A549 (cell line): ENCODE measurements around the gene LBX2. TPM values are rescaled to one million over a fixed set of nuclear protein-coding genes. Genes with fewer than 3 reads are reported as not detected.

Experiments used
- ATAC-seq, 2 experiments: fragments of 200-7000 bp in 1 of 2; fragments of >200 bp in 1 of 2; cut with Nextera tagmentation in 1 of 2; cut with Tn5 transposase in 1 of 2; 3 replicates each; pipeline versions ENCODE4 v1.8.0 to v1.9.1; 2018 to 2020; ENCODE audit warnings: mild to moderate bottlenecking in 1 of 2, moderate library complexity in 1 of 2
- CTCF ChIA-PET: fragments of 300-600 bp; sonication (Branson Sonifier 250); formaldehyde crosslinking; extraction: SDS; loops from one replicate; lab custom pipeline; 2021; ENCODE audit warnings: antibody characterized with exemption, inconsistent platforms; lab: Yijun Ruan, JAX
- POLR2A ChIA-PET: fragments of 350-600 bp; formaldehyde crosslinking; extraction: SDS; loops from one replicate; lab custom pipeline; 2021; ENCODE audit warnings: antibody characterized with exemption, inconsistent platforms; lab: Yijun Ruan, JAX
- DNase-seq, 2 experiments: peaks; one replicate each; pipeline versions ENCODE4 v3.0.0 to v3.0.0-alpha.2; 2011 to 2016; ENCODE audit warnings: low read depth in 1 of 2, low spot score in 1 of 2
- FAIRE-seq: peaks from 2 replicates; lab custom pipeline; 2011; peaks lifted over from hg19 to GRCh38; lab: Jason Lieb, UNC
- H3K27ac ChIP-seq, 2 experiments: fragments of >200 bp; sonication (Bioruptor Twin); formaldehyde crosslinking; 3 replicates each; pipeline ENCODE4 v1.5.1; 2016 to 2017
- H3K4me1 ChIP-seq: fragments of >200 bp; sonication (Bioruptor Twin); formaldehyde crosslinking; 3 replicates; pipeline ENCODE4 v1.6.1; 2016
- H3K4me2 ChIP-seq: fragments of >200 bp; sonication (Bioruptor Twin); formaldehyde crosslinking; 3 replicates; pipeline ENCODE4 v1.6.1; 2016
- H3K4me3 ChIP-seq: fragments of >200 bp; sonication (Bioruptor Twin); formaldehyde crosslinking; 3 replicates; pipeline ENCODE4 v1.5.1; 2016
- H3K9me3 ChIP-seq: fragments of >200 bp; sonication (Bioruptor Twin); formaldehyde crosslinking; 3 replicates; pipeline ENCODE4 v1.6.1; 2016
- CBX2 ChIP-seq: fragments of 200-600 bp; sonication (generic); IDR thresholded peaks from 2 replicates; pipeline ENCODE4 v1.6.1; 2016; ENCODE audit warnings: low read depth, mild to moderate bottlenecking, borderline replicate concordance
- E2F6 ChIP-seq: IDR thresholded peaks from 2 replicates; pipeline ENCODE4 v1.6.1; 2012; ENCODE audit warnings: low read depth, borderline replicate concordance
- FOSB ChIP-seq: fragments of 250-450 bp; sonication (Bioruptor Pico); IDR thresholded peaks from 2 replicates; pipeline ENCODE4 v1.5.0; 2020; ENCODE audit warnings: mild to moderate bottlenecking, moderate library complexity
- HDAC2 ChIP-seq: fragments of 200-600 bp; sonication (generic); IDR thresholded peaks from 2 replicates; pipeline ENCODE4 v1.6.1; 2016
- HEYL ChIP-seq: fragments of 250-450 bp; sonication (Bioruptor Pico); IDR thresholded peaks from 2 replicates; pipeline ENCODE4 v1.8.0; 2021; ENCODE audit warnings: mild to moderate bottlenecking, moderate library complexity
- JUN ChIP-seq, 2 experiments: fragments of >200 bp; sonication (Bioruptor Twin); formaldehyde crosslinking; IDR thresholded peaks; 2 replicates in 1 of 2; 3 replicates in 1 of 2; pipeline ENCODE4 v1.6.1; 2016 to 2017
- KDM1A ChIP-seq: fragments of 200-600 bp; sonication (generic); IDR thresholded peaks from 2 replicates; pipeline ENCODE4 v1.6.1; 2016; ENCODE audit warnings: low read depth, mild to moderate bottlenecking
- KDM5A ChIP-seq: fragments of 200-600 bp; sonication (generic); IDR thresholded peaks from 2 replicates; pipeline ENCODE4 v1.6.1; 2016; ENCODE audit warnings: antibody characterized with exemption, mild to moderate bottlenecking
- MAX ChIP-seq: IDR thresholded peaks from 2 replicates; pipeline ENCODE4 v1.6.1; 2012
- MAZ ChIP-seq: fragments of 150-350 bp; IDR thresholded peaks from 2 replicates; pipeline ENCODE4 v1.6.1; 2014; ENCODE audit warnings: antibody characterized with exemption, low read depth, low read length, borderline replicate concordance
- MYC ChIP-seq: IDR thresholded peaks from 2 replicates; pipeline ENCODE4 v1.6.1; 2012; ENCODE audit warnings: mild to moderate bottlenecking, inconsistent platforms, low read length, improper control_type of control experiment, borderline replicate concordance
- NR3C1 ChIP-seq: fragments of >200 bp; sonication (Bioruptor Twin); formaldehyde crosslinking; IDR thresholded peaks from 3 replicates; pipeline ENCODE4 v1.6.1; 2017
- PBX3 ChIP-seq: IDR thresholded peaks from 2 replicates; pipeline ENCODE4 v1.6.1; 2012
- PHF8 ChIP-seq: fragments of 200-600 bp; sonication (generic); IDR thresholded peaks from 2 replicates; pipeline ENCODE4 v1.6.1; 2016; ENCODE audit warnings: low read depth, mild to moderate bottlenecking, antibody characterized with exemption, moderate library complexity, borderline replicate concordance
- POLR2A ChIP-seq: IDR thresholded peaks from 2 replicates; pipeline ENCODE4 v1.6.1; 2012; ENCODE audit warnings: mild to moderate bottlenecking, low read length
- RAD21 ChIP-seq, 2 experiments: fragments of >200 bp in 1 of 2; sonication (Bioruptor Twin) in 1 of 2; formaldehyde crosslinking in 1 of 2; IDR thresholded peaks in 1 of 2; conservative IDR thresholded peaks in 1 of 2; 2 replicates in 1 of 2; 3 replicates in 1 of 2; pipeline ENCODE4 v1.6.1; 2012 to 2018; ENCODE audit warnings: inconsistent platforms in 1 of 2
- RFX5 ChIP-seq: fragments of 450-650 bp; IDR thresholded peaks from 2 replicates; pipeline ENCODE4 v1.7.1; 2014; ENCODE audit warnings: antibody characterized with exemption, mild to moderate bottlenecking, moderate library complexity
- SMC3 ChIP-seq: fragments of >200 bp; sonication (Bioruptor Twin); formaldehyde crosslinking; IDR thresholded peaks from 3 replicates; pipeline ENCODE4 v1.6.1; 2018; ENCODE audit warnings: inconsistent platforms
- TFCP2L1 ChIP-seq: fragments of 250-450 bp; sonication (Bioruptor Pico); IDR thresholded peaks from 2 replicates; pipeline ENCODE4 v1.5.0; 2021; ENCODE audit warnings: mild to moderate bottlenecking
- WGBS: methylation state at CpG from one replicate; pipeline ENCODE4 v1.1.6; 2017; ENCODE audit errors: missing lambda C conversion rate; 5-methylcytosine and 5-hydroxymethylcytosine counted together
- polyA plus RNA-seq, 4 experiments: library from polyadenylated mRNA; depleted of rRNA in 3 of 4; stranded (reverse); fragments of >200 nt; fragmentation: RNase III in 1 of 4; extraction: RNeasy Plus Mini Kit Qiagen cat#74134 plus additional on column Dnase treatment in 1 of 4; gene quantifications; 2 replicates in 3 of 4; 3 replicates in 1 of 4; pipeline ENCODE4 v1.2.3, GENCODE V29; 2011 to 2017
- TF ChIP-seq, protein P1 (sequence below): fragments of >200 bp; sonication (Bioruptor Twin); formaldehyde crosslinking; IDR thresholded peaks from 3 replicates; pipeline ENCODE4 v1.6.1; 2016
- TF ChIP-seq, protein P2 (sequence below): fragments of 250-450 bp; sonication (Bioruptor Pico); IDR thresholded peaks from 2 replicates; pipeline ENCODE4 v1.5.0; 2021; ENCODE audit warnings: mild to moderate bottlenecking, moderate library complexity, borderline replicate concordance

Gene LBX2
- polyA plus RNA-seq, 2 of the 4 experiments (the other 2 are of a cell fraction) = 0.84 to 2.4 TPM

- peak within 1 kb of the TSS; percentile 93 to 96 for H3K27ac ChIP-seq
- TF ChIP-seq FOSB (CRISPR knock-in tag) (no peak), CBX2 (no peak), TFCP2L1 (CRISPR knock-in tag) (0 out of 2 replicates have a peak, but pooled peaks have one; percentile 43), KDM1A (no peak), MAZ (peak; percentile 52; the same call in 1 of the 2 replicates), HDAC2 (peak; percentile 88; the same call in 1 of the 2 replicates), E2F6 (peak; percentile 74; the same call in 1 of the 2 replicates), SMC3 (no peak), PBX3 (peak; percentile 77), MYC (peak; percentile 32; the same call in 1 of the 2 replicates), PHF8 (peak; percentile 99), NR3C1 (no peak), JUN (IDR thresholded peaks at IDR 0.05) (peak; percentile 82 to 98), RAD21 (conservative IDR thresholded peaks at IDR 0.05 in 1 of 2, IDR thresholded peaks at IDR 0.05 in 1 of 2) (peak in 1 of 2 experiments; percentile 20; a peak in 1 of 5 replicates), POLR2A (peak; percentile 86), KDM5A (peak; percentile 98), HEYL (CRISPR knock-in tag) (no peak), RFX5 (peak; percentile 32; the same call in 1 of the 2 replicates), MAX (peak; percentile 81)
- TF ChIP-seq, protein P1, sequence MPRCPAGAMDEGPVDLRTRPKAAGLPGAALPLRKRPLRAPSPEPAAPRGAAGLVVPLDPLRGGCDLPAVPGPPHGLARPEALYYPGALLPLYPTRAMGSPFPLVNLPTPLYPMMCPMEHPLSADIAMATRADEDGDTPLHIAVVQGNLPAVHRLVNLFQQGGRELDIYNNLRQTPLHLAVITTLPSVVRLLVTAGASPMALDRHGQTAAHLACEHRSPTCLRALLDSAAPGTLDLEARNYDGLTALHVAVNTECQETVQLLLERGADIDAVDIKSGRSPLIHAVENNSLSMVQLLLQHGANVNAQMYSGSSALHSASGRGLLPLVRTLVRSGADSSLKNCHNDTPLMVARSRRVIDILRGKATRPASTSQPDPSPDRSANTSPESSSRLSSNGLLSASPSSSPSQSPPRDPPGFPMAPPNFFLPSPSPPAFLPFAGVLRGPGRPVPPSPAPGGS = peak; percentile 83
- TF ChIP-seq, protein P2, sequence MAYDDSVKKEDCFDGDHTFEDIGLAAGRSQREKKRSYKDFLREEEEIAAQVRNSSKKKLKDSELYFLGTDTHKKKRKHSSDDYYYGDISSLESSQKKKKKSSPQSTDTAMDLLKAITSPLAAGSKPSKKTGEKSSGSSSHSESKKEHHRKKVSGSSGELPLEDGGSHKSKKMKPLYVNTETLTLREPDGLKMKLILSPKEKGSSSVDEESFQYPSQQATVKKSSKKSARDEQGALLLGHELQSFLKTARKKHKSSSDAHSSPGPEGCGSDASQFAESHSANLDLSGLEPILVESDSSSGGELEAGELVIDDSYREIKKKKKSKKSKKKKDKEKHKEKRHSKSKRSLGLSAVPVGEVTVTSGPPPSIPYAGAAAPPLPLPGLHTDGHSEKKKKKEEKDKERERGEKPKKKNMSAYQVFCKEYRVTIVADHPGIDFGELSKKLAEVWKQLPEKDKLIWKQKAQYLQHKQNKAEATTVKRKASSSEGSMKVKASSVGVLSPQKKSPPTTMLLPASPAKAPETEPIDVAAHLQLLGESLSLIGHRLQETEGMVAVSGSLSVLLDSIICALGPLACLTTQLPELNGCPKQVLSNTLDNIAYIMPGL (CRISPR knock-in tag) = 0 out of 2 replicates have a peak, but pooled peaks have one; percentile 34
- ATAC-seq (peak; percentile 91 to 97), DNase-seq (peak; percentile 99 to 100), FAIRE-seq (no peak)
- H3K4me1 ChIP-seq = peaks cover 17% of the 10 kb centered on the region
- peak within 1 kb of the TSS; percentile 97 for H3K4me2 ChIP-seq
- WGBS = 2% methylated on average over 28 of the region's 87 CpGs
- ChIA-PET POLR2A (interaction anchor here (0.6 to 1.9 kb wide), 11 partner anchors 9 to 72 kb away, joined by 3 to 11 read pairs (median 5); partner anchors contain the start of genes CCDC142, PCGF1, TTC31 and WBP1), CTCF (interaction anchor here (1.3 to 8.5 kb wide), 8 partner anchors 10 to 57 kb away, joined by 4 to 92 read pairs (median 27); partner anchors contain the start of genes CCDC142, PCGF1 and TTC31)
- peak within 1 kb of the TSS; percentile 57 for H3K4me3 ChIP-seq
- no peaks in the 10 kb centered on the region for H3K9me3 ChIP-seq
Measured at GRCh38 chr2:74529357-74530238, 30.2 kb upstream of the LBX2 start, which contains the start of the genes AUP1 and HTRA2. Gene AUP1 (minus strand): TSS chr2:74529706. CDS start chr2:74529629, 77 bp downstream. Gene HTRA2 (plus strand): TSS chr2:74529933. CDS start chr2:74530007, 74 bp downstream.
